T-helper 1 cell treated with Interleukin-12 subunit alpha and Interleukin-12 subunit beta and Interleukin-4 antibody, amounts not matched to agents 30 μg/mL and 1 μg/mL, for 36 hours (primary cell): Measurements from ENCODE around the gene PRG3.

ENCODE experiments used
- H3K27ac Mint-ChIP-seq: one replicate; pipeline ENCODE4 v1.8.0; 2021; ENCODE audit warnings: mild to moderate bottlenecking, mixed read lengths
- H3K27me3 Mint-ChIP-seq: one replicate; pipeline ENCODE4 v1.8.0; 2021; ENCODE audit warnings: low read depth, mixed read lengths
- H3K36me3 Mint-ChIP-seq: one replicate; pipeline ENCODE4 v1.8.0; 2021; ENCODE audit warnings: low read depth, mixed read lengths
- H3K4me1 Mint-ChIP-seq: one replicate; pipeline ENCODE4 v1.8.0; 2021; ENCODE audit warnings: low read depth, mixed read lengths
- H3K4me3 Mint-ChIP-seq: one replicate; pipeline ENCODE4 v1.8.0; 2021; ENCODE audit warnings: mild to moderate bottlenecking, moderate library complexity, mixed read lengths
- H3K9me3 Mint-ChIP-seq: one replicate; pipeline ENCODE4 v1.8.0; 2021; ENCODE audit warnings: mixed read lengths

The PRG3 gene

DNA sequence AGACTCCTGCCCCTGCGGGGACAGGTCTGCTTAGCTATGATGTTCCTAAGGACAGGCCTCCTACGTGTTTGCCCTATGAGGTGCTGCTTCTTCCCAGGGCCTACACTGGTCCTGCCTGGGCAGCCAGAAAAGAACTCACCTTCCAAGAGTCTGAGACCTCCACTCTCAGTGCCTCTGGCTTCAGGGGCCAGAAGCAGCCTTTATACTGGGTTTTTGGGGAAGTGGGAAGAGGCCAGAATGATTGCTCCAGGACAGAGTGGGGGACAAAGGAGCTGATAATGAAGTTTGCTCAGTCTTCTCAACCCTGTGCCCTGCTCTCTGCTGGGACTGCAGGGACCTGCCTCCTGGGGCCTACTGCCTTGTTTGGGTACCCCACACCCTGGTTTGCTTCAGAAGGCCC, at the start of gene PRG3:
Gene PRG3, minus strand, starts transcription at position 176 of the 400 bp plus-strand sequence. CDS start 442 bp downstream, outside the sequence.
- Mint-ChIP-seq H3K27ac (no peak within 1 kb of the TSS), H3K9me3 (no peaks in the 10 kb centered on the region), H3K4me1 (no peaks in the 10 kb centered on the region), H3K27me3 (no peaks in the 10 kb centered on the region), H3K4me3 (no peak within 1 kb of the TSS), H3K36me3 (no peaks in the 10 kb centered on the region)

DNA sequence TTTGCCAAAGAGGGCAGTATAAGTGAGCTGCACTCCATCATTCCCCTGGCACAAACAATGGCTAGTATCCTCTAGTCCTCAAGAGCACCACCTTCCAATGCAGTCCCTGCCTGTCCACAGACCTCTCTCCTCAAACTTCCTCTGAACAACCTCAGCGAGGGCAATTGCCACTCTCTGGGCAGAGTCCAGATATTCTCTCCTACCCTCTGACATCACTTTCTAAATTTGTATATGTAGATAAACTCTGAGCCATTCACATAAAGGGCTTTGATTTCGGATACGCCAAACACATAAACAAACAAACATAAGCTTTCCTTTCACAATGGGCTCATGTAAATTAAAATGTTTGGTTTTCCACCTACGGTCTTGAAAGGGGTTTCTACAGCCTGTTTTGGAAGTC, 49.0 kb upstream of the PRG3 start:
- Mint-ChIP-seq H3K9me3 (no peaks in the 10 kb centered on the region), H3K27ac (no peak overlapping the region), H3K4me1 (peaks cover 24% of the 10 kb centered on the region), H3K4me3 (no peak overlapping the region), H3K27me3 (peaks cover 11% of the 10 kb centered on the region), H3K36me3 (peaks cover 4% of the 10 kb centered on the region)

DNA sequence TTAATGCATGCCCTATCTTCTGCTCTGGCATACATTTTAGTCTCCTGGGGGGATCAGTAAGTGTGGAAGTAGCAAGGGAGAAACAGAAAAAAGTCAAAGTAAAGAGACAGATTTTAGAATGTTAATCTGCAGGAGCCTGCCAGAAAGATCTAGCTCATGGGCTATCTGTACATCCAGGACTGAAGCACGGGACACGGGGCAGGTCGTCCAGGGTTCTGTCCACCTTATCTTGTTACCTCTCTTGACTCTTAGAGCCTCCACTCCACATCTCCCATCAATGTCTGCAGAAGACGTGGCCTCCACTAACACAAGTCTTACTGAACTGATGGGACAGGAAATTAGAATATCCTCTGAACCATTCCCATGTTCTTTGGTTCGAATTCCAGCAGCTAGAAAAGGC, 47.7 kb upstream of the PRG3 start:
- H3K27ac Mint-ChIP-seq: no peak overlapping the region
- H3K9me3 Mint-ChIP-seq: no peaks in the 10 kb centered on the region
- no peak overlapping the region for H3K4me3 Mint-ChIP-seq
- peaks cover 33% of the 10 kb centered on the region for H3K4me1 Mint-ChIP-seq
- H3K27me3 Mint-ChIP-seq: peaks cover 11% of the 10 kb centered on the region
- peaks cover 6% of the 10 kb centered on the region for H3K36me3 Mint-ChIP-seq

GRCh38 chr11:57427727-57428082, 46.8 kb upstream of the PRG3 start:
- Mint-ChIP-seq H3K27me3 (peaks cover 11% of the 10 kb centered on the region), H3K4me3 (peak overlapping the region; percentile 81), H3K36me3 (peaks cover 10% of the 10 kb centered on the region), H3K9me3 (no peaks in the 10 kb centered on the region), H3K4me1 (peaks cover 38% of the 10 kb centered on the region), H3K27ac (peak overlapping the region; percentile 66)

- Mint-ChIP-seq H3K36me3 (peaks cover 14% of the 10 kb centered on the region), H3K4me1 (peaks cover 40% of the 10 kb centered on the region), H3K9me3 (no peaks in the 10 kb centered on the region), H3K27me3 (peaks cover 11% of the 10 kb centered on the region), H3K27ac (peak within 1 kb of the TSS; percentile 67), H3K4me3 (peak within 1 kb of the TSS; percentile 81)
These were observed 46.2 kb upstream of the PRG3 start, which contains the start of gene SLC43A3 for GRCh38 chr11:57426929-57427726. SLC43A3 (minus strand) TSS chr11:57427121; CDS start chr11:57426172, 949 bp downstream.

GRCh38 chr11:57426439-57426928, 45.5 kb upstream of the PRG3 start:
- peaks cover 18% of the 10 kb centered on the region for H3K36me3 Mint-ChIP-seq
- peak overlapping the region; percentile 67 for H3K27ac Mint-ChIP-seq
- peaks cover 11% of the 10 kb centered on the region for H3K27me3 Mint-ChIP-seq
- H3K4me3 Mint-ChIP-seq: peak overlapping the region; percentile 81
- H3K4me1 Mint-ChIP-seq: peaks cover 38% of the 10 kb centered on the region
- H3K9me3 Mint-ChIP-seq: no peaks in the 10 kb centered on the region

- no peaks in the 10 kb centered on the region for H3K9me3 Mint-ChIP-seq
- peaks cover 11% of the 10 kb centered on the region for H3K27me3 Mint-ChIP-seq
- H3K27ac Mint-ChIP-seq: peak overlapping the region; percentile 77
- peaks cover 18% of the 10 kb centered on the region for H3K36me3 Mint-ChIP-seq
- H3K4me1 Mint-ChIP-seq: peaks cover 38% of the 10 kb centered on the region
- H3K4me3 Mint-ChIP-seq: peak overlapping the region; percentile 81
These were observed 44.9 kb upstream of the PRG3 start for GRCh38 chr11:57425565-57426438.

DNA sequence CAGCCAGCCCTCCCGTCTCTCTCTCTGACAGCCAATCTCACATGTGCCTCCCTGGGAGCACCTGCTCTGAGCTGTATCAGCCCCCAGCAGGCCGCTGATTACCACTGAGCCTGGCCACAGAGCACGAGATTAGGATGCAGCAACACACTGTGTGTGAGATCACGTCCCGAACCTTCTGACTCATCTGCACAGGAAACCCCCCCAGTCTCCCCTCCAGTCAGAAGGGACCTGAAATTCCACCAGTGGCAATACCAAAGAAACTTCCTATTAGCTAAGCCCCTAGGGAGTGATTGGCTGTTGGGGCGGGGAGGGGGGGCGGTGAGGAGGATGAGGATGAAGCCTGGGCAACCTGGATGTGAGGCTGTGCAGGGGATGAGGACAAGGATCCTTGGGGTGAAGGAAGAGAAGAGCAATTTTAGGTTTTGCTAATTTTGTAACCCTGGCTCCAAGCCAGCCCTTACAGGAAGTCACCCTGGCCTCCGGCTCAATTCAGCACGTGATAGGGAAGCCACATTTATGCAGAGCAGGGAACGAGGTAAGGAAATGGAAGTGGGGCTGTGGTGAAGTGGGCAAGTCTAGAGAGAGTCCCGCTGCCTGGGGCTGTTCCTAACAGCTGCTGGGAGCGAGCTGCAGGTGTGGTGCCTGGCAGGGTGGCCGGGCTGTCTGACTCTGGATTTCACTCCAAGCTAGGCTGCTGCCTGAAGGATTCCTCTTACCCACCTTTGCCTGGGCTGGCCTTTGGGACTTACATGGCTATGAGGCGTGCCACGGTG, 44.0 kb upstream of the PRG3 start:
- H3K27ac Mint-ChIP-seq: peak overlapping the region; percentile 77
- H3K36me3 Mint-ChIP-seq: peaks cover 18% of the 10 kb centered on the region
- H3K4me3 Mint-ChIP-seq: peak overlapping the region; percentile 81
- H3K27me3 Mint-ChIP-seq: peaks cover 10% of the 10 kb centered on the region
- H3K4me1 Mint-ChIP-seq: peaks cover 38% of the 10 kb centered on the region
- H3K9me3 Mint-ChIP-seq: no peaks in the 10 kb centered on the region

GRCh38 chr11:57424137-57424791, 43.3 kb upstream of the PRG3 start:
- peaks cover 19% of the 10 kb centered on the region for H3K36me3 Mint-ChIP-seq
- H3K4me1 Mint-ChIP-seq: peaks cover 39% of the 10 kb centered on the region
- peak overlapping the region; percentile 81 for H3K4me3 Mint-ChIP-seq

GRCh38 chr11:57422669-57423068, 41.7 kb upstream of the PRG3 start:
- Mint-ChIP-seq H3K4me1 (peaks cover 41% of the 10 kb centered on the region), H3K36me3 (peaks cover 22% of the 10 kb centered on the region), H3K27me3 (no peaks in the 10 kb centered on the region), H3K27ac (peak overlapping the region; percentile 53), H3K4me3 (no peak overlapping the region), H3K9me3 (no peaks in the 10 kb centered on the region)

More at GRCh38 chr11:57424137-57424791, 43.3 kb upstream of the PRG3 start:
- peak overlapping the region; percentile 77 for H3K27ac Mint-ChIP-seq
- H3K27me3 Mint-ChIP-seq: peaks cover 4% of the 10 kb centered on the region
- no peaks in the 10 kb centered on the region for H3K9me3 Mint-ChIP-seq

GRCh38 chr11:57421805-57422204, 40.9 kb upstream of the PRG3 start:
- peaks cover 36% of the 10 kb centered on the region for H3K4me1 Mint-ChIP-seq
- H3K9me3 Mint-ChIP-seq: no peaks in the 10 kb centered on the region
- H3K4me3 Mint-ChIP-seq: no peak overlapping the region
- no peak overlapping the region for H3K27ac Mint-ChIP-seq
- no peaks in the 10 kb centered on the region for H3K27me3 Mint-ChIP-seq
- H3K36me3 Mint-ChIP-seq: peaks cover 28% of the 10 kb centered on the region

DNA sequence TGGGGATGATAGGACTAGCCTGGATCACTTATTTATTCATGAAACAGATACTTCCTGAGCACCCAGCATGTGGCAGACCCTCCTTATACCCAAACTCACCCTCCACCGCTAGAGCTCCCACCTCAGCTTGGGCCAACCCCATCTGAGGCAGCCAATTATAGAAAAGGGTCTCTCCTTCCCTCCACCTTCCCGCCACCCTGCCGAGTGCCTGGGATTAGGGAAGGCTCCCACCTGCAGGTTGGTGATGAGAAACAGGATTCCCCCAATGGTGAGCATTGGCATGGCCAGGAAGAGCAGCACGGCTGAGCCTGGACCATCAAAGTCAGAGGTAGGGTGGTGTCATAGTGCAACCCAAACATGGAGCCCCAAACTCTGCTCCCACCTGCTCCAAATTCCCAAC, 40.1 kb upstream of the PRG3 start:
- no peak overlapping the region for H3K4me3 Mint-ChIP-seq
- H3K27ac Mint-ChIP-seq: no peak overlapping the region
- H3K4me1 Mint-ChIP-seq: peaks cover 30% of the 10 kb centered on the region
- no peaks in the 10 kb centered on the region for H3K9me3 Mint-ChIP-seq
- peaks cover 30% of the 10 kb centered on the region for H3K36me3 Mint-ChIP-seq
- no peaks in the 10 kb centered on the region for H3K27me3 Mint-ChIP-seq

DNA sequence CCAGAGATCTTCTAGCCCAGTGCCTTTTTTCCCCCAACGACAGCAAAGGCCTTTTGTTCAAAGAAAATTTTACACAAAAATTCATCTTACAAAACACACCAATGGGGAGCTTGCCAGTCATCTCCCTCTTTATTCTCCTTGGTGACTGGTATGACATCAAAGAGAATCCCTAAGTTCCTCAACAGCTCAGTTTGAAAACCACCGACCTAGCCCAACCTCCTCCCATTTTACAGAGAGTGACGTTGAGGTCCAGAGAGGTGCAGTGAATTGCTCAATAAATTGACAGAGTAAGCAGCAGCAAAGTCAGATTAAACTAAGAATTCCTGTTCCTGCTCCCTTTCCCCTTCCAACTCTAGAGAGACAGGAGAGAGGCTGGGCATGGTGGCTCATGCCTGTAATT, 38.2 kb upstream of the PRG3 start:
- peaks cover 17% of the 10 kb centered on the region for H3K4me1 Mint-ChIP-seq
- H3K4me3 Mint-ChIP-seq: no peak overlapping the region
- H3K36me3 Mint-ChIP-seq: peaks cover 39% of the 10 kb centered on the region
- no peaks in the 10 kb centered on the region for H3K9me3 Mint-ChIP-seq
- H3K27me3 Mint-ChIP-seq: no peaks in the 10 kb centered on the region
- no peak overlapping the region for H3K27ac Mint-ChIP-seq
